H1 (cell line): ENCODE measurements around the gene DDX43. TPM values are rescaled to one million over a fixed set of nuclear protein-coding genes. Genes with fewer than 3 reads are reported as not detected.

ENCODE experiments used
- CTCF ChIA-PET: fragments of 300-600 bp; sonication (Branson Sonifier 250); formaldehyde crosslinking; loops from one replicate; lab custom pipeline; 2021; ENCODE audit not compliant: partially characterized antibody; lab: Charles Lee
- POLR2A ChIA-PET: fragments of 300-600 bp; sonication (Branson Sonifier 250); formaldehyde crosslinking; loops from one replicate; lab custom pipeline; 2021; ENCODE audit warnings: inconsistent platforms; ENCODE audit not compliant: partially characterized antibody; lab: Charles Lee
- DNase-seq, 2 experiments: peaks; one replicate each; pipeline versions ENCODE4 v3.0.0 to v3.0.0-alpha.2; 2010 to 2022; ENCODE audit warnings: low spot score in 2 of 2, low read depth in 1 of 2, mixed read lengths in 1 of 2
- FAIRE-seq: peaks from 2 replicates; lab custom pipeline; 2011; peaks lifted over from hg19 to GRCh38; lab: Jason Lieb, UNC
- H2AFZ ChIP-seq: 2 replicates; pipeline ENCODE4 v1.8.1; 2012; ENCODE audit warnings: low read length, inconsistent platforms
- H2AK5ac ChIP-seq: 2 replicates; pipeline ENCODE4 v1.6.1; 2013; ENCODE audit warnings: low read depth, low read length
- H2BK120ac ChIP-seq: replicated peaks from 2 replicates; pipeline ENCODE3; 2013; ENCODE audit warnings: low read depth, low read length, inconsistent platforms
- H2BK12ac ChIP-seq: 2 replicates; pipeline ENCODE4 v1.6.1; 2013; ENCODE audit warnings: low read depth, low read length
- H2BK15ac ChIP-seq: 2 replicates; pipeline ENCODE4 v1.6.1; 2013; ENCODE audit warnings: low read length
- H2BK20ac ChIP-seq: 2 replicates; pipeline ENCODE4 v1.6.1; 2013; ENCODE audit warnings: low read length
- H2BK5ac ChIP-seq: 2 replicates; pipeline ENCODE4 v1.6.1; 2013; ENCODE audit warnings: low read depth, low read length
- H3K14ac ChIP-seq: 2 replicates; pipeline ENCODE4 v1.6.1; 2013; ENCODE audit warnings: inconsistent platforms; ENCODE audit not compliant: insufficient read length
- H3K18ac ChIP-seq: 2 replicates; pipeline ENCODE4 v1.6.1; 2013; ENCODE audit warnings: low read length; ENCODE audit errors: extremely low read depth
- H3K23ac ChIP-seq: 2 replicates; pipeline ENCODE4 v1.6.1; 2013; ENCODE audit warnings: inconsistent platforms; ENCODE audit not compliant: insufficient read length
- H3K23me2 ChIP-seq: 2 replicates; pipeline ENCODE4 v1.6.1; 2013; ENCODE audit warnings: low read depth, low read length
- H3K27ac ChIP-seq: 2 replicates; pipeline ENCODE4 v1.6.1; 2011; ENCODE audit warnings: low read depth, low read length, inconsistent platforms
- H3K27me3 ChIP-seq, 4 experiments: replicated peaks in 1 of 4; 1 replicate in 1 of 4; 2 replicates in 3 of 4; pipeline versions ENCODE4 v1.6.1 to v1.8.1; 2011 to 2013; ENCODE audit warnings: low read length in 3 of 4, mild to moderate bottlenecking in 3 of 4, inconsistent platforms in 2 of 4, mixed read lengths in 2 of 4, moderate library complexity in 1 of 4; ENCODE audit not compliant: control insufficient read depth in 3 of 4, insufficient read depth in 3 of 4; ENCODE audit errors: extremely low read depth in 1 of 4
- H3K36me3 ChIP-seq, 4 experiments: 2 replicates each; pipeline versions ENCODE4 v1.6.1 to v1.8.1; 2011 to 2013; ENCODE audit warnings: mild to moderate bottlenecking in 4 of 4, low read length in 3 of 4, moderate library complexity in 2 of 4, control low read depth in 1 of 4, inconsistent platforms in 1 of 4; ENCODE audit not compliant: insufficient read depth in 4 of 4, control insufficient read depth in 2 of 4
- H3K4ac ChIP-seq: replicated peaks from 2 replicates; pipeline ENCODE3; 2013; ENCODE audit warnings: low read length, low read depth, mixed read lengths, inconsistent platforms; ENCODE audit not compliant: insufficient read length
- H3K4me1 ChIP-seq, 4 experiments: replicated peaks in 1 of 4; 1 replicate in 1 of 4; 2 replicates in 3 of 4; pipeline versions ENCODE4 v1.6.1 to v1.8.1; 2011 to 2013; ENCODE audit warnings: low read length in 3 of 4, inconsistent platforms in 2 of 4, mixed read lengths in 1 of 4; ENCODE audit not compliant: insufficient read depth in 4 of 4, control insufficient read depth in 3 of 4
- H3K4me2 ChIP-seq, 2 experiments: 2 replicates each; pipeline versions ENCODE4 v1.6.1 to v1.8.1; 2011 to 2013; ENCODE audit warnings: low read depth in 2 of 2, low read length in 2 of 2, control low read depth in 1 of 2, inconsistent platforms in 1 of 2, mild to moderate bottlenecking in 1 of 2; ENCODE audit not compliant: insufficient read depth in 1 of 2
- H3K4me3 ChIP-seq, 4 experiments: fragments of 200-600, 300-600 bp in 1 of 4; sonication (generic), shearing (Covaris generic), sonication (Bioruptor Twin) in 1 of 4; 2 replicates each; pipeline versions ENCODE4 v1.5.1 to v1.8.1; 2011 to 2016; ENCODE audit warnings: low read length in 4 of 4, low read depth in 3 of 4, control low read depth in 2 of 4, inconsistent platforms in 2 of 4, mild to moderate bottlenecking in 2 of 4, mixed read lengths in 1 of 4, moderate library complexity in 1 of 4; ENCODE audit not compliant: insufficient read depth in 2 of 4; ENCODE audit errors: extremely low read depth in 1 of 4
- H3K56ac ChIP-seq: replicated peaks from 2 replicates; pipeline ENCODE3; 2013; ENCODE audit warnings: low read depth, mild to moderate bottlenecking, mixed read lengths, low read length, inconsistent platforms; ENCODE audit not compliant: insufficient read length
- H3K79me1 ChIP-seq: 2 replicates; pipeline ENCODE4 v1.6.1; 2013; ENCODE audit warnings: low read depth, low read length, control low read depth
- H3K79me2 ChIP-seq, 2 experiments: 2 replicates each; pipeline versions ENCODE4 v1.6.1 to v1.8.1; 2012 to 2013; ENCODE audit warnings: low read length in 2 of 2, mild to moderate bottlenecking in 2 of 2, inconsistent platforms in 1 of 2; ENCODE audit not compliant: insufficient read depth in 2 of 2, control insufficient read depth in 1 of 2
- H3K9ac ChIP-seq, 4 experiments: replicated peaks in 1 of 4; 1 replicate in 1 of 4; 2 replicates in 3 of 4; pipeline versions ENCODE4 v1.6.1 to v1.8.1; 2011 to 2013; ENCODE audit warnings: low read depth in 3 of 4, low read length in 3 of 4, control low read depth in 2 of 4, mild to moderate bottlenecking in 2 of 4, moderate library complexity in 2 of 4, inconsistent platforms in 1 of 4; ENCODE audit errors: extremely low read depth in 1 of 4
- H3K9me3 ChIP-seq, 2 experiments: 2 replicates each; pipeline versions ENCODE4 v1.6.1 to v1.8.1; 2012 to 2013; ENCODE audit warnings: mild to moderate bottlenecking in 2 of 2, moderate library complexity in 2 of 2, control low read depth in 1 of 2, inconsistent platforms in 1 of 2, low read depth in 1 of 2, low read length in 1 of 2, mixed read lengths in 1 of 2; ENCODE audit not compliant: insufficient read depth in 2 of 2
- H4K20me1 ChIP-seq, 2 experiments: replicated peaks in 1 of 2; 2 replicates each; pipeline versions ENCODE3 to v1.8.1; 2011 to 2013; ENCODE audit warnings: inconsistent platforms in 2 of 2, low read length in 2 of 2, mild to moderate bottlenecking in 1 of 2; ENCODE audit not compliant: insufficient read depth in 2 of 2, control insufficient read depth in 1 of 2
- H4K5ac ChIP-seq: 2 replicates; pipeline ENCODE4 v1.6.1; 2013; ENCODE audit warnings: low read length, low read depth, mixed read lengths, inconsistent platforms; ENCODE audit not compliant: insufficient read length
- H4K8ac ChIP-seq: 2 replicates; pipeline ENCODE4 v1.8.0; 2013; ENCODE audit warnings: mild to moderate bottlenecking, moderate library complexity, low read length, inconsistent platforms; ENCODE audit not compliant: insufficient read depth; ENCODE audit errors: extremely low read depth
- H4K91ac ChIP-seq: replicated peaks from 2 replicates; pipeline ENCODE3; 2013; ENCODE audit warnings: low read length, mixed read lengths, inconsistent platforms; ENCODE audit not compliant: insufficient read length
- EZH2 ChIP-seq: fragments of 200-600 bp; sonication (generic); IDR thresholded peaks from 2 replicates; pipeline ENCODE4 v1.7.1; 2012; ENCODE audit warnings: low read depth, mild to moderate bottlenecking, moderate library complexity, low read length, inconsistent platforms; ENCODE audit not compliant: severe bottlenecking
- JUN ChIP-seq: IDR thresholded peaks from 2 replicates; pipeline ENCODE4 v1.6.1; 2011; ENCODE audit warnings: low read depth, mild to moderate bottlenecking, improper control_type of control experiment, low read length
- POLR2A ChIP-seq, 2 experiments: IDR thresholded peaks; 1 replicate in 1 of 2; 2 replicates in 1 of 2; pipeline ENCODE4 v1.6.1; 2011; ENCODE audit warnings: low read depth in 2 of 2, low read length in 2 of 2, mild to moderate bottlenecking in 2 of 2; ENCODE audit errors: control extremely low read depth in 1 of 2
- RXRA ChIP-seq: IDR thresholded peaks from 2 replicates; pipeline ENCODE4 v1.6.1; 2011; ENCODE audit warnings: low read depth, mild to moderate bottlenecking, low read length, moderate library complexity; ENCODE audit not compliant: insufficient read depth
- TAF1 ChIP-seq: IDR thresholded peaks from 2 replicates; pipeline ENCODE4 v1.6.1; 2011; ENCODE audit warnings: mild to moderate bottlenecking, low read depth, low read length
- TBP ChIP-seq: IDR thresholded peaks from 2 replicates; pipeline ENCODE4 v1.6.1; 2011; ENCODE audit warnings: low read depth, low read length, improper control_type of control experiment
- WGBS, 2 experiments: shearing (Covaris generic) in 1 of 2; methylation state at CpG; one replicate each; pipeline versions ENCODE4 v1.1.6 to v1.1.7; 2013 to 2015; ENCODE audit warnings: low lambda C conversion rate in 2 of 2, mixed read lengths in 2 of 2, inconsistent platforms in 1 of 2, low coverage in 1 of 2, missing lambda C conversion rate in 1 of 2; ENCODE audit not compliant: insufficient replicate concordance in 2 of 2, insufficient coverage in 1 of 2, insufficient read length in 1 of 2; ENCODE audit errors: extremely low coverage in 1 of 2, missing lambda C conversion rate in 1 of 2; 5-methylcytosine and 5-hydroxymethylcytosine counted together
- polyA plus RNA-seq, 7 experiments: library from polyadenylated mRNA; depleted of rRNA in 3 of 7; stranded (reverse) in 5 of 7; unstranded in 2 of 7; fragments of >200 nt in 5 of 7; fragments of 200-250 nt in 2 of 7; gene quantifications; 1 replicate in 5 of 7; 2 replicates in 1 of 7; 4 replicates in 1 of 7; pipeline versions ENCODE4 v1.2.1 to v1.2.3, GENCODE V29; 2011 to 2013; ENCODE audit warnings: missing spikeins in 2 of 7, mixed read lengths in 2 of 7
- total RNA-seq: library from RNA; stranded (reverse); fragmentation: NEBNext Ultra II Directional; extraction: Animal tissue kit (Norgen Biotek cat#: 25700); gene quantifications from 2 replicates; pipeline ENCODE4 v1.2.1, GENCODE V29; 2021
- TF ChIP-seq, protein P1 (sequence below): IDR thresholded peaks from 2 replicates; pipeline ENCODE4 v1.6.1; 2012; ENCODE audit warnings: inconsistent platforms
- TF ChIP-seq, protein P2 (sequence below): IDR thresholded peaks from 2 replicates; pipeline ENCODE4 v1.6.1; 2012; ENCODE audit warnings: low read length, inconsistent platforms

Gene DDX43
- total and polyA plus RNA-seq, 2 of the 8 experiments (the other 6 are each of a cell fraction or from before 2014, with no cell fraction given), result 0.05 TPM; not detected in 1

DNA sequence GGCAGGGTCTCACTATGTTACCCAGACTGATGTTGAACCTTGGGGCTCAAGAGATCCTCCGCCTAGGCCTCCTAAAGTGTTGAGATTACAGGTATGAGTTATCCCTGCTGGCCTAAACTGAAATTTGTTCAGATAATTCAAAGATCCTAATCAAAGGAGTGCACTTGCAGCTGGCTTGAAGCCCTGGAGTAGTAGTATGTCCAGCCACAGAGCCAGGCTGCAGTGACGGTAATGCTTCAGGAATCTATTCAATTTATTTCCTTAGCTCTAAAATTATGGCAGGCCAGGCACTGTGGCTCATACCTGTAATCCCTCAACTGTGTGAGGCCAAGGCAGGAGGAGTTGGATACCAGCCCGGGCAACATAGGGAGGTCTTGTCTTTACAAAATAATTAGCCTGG is 1.4 kb upstream of the DDX43 start:
- 0 out of 2 replicates have a peak, but pooled peaks cover 1% of the 10 kb centered on the region for H3K23me2 ChIP-seq
- H2BK15ac ChIP-seq, result no peak overlapping the region; the same call in none of the 2 replicates
- H4K91ac ChIP-seq, result no peak overlapping the region
- WGBS, 2 experiments, result 95% methylated on average over 3 of the region's 3 CpGs; no CpG with 5 or more reads in 1 of the 2 experiments
- H3K79me2 ChIP-seq, result no peaks in the 10 kb centered on the region
- H2AFZ ChIP-seq, result no peak overlapping the region
- no peak overlapping the region for H2BK12ac ChIP-seq
- H3K14ac ChIP-seq, result no peak overlapping the region
- no peak overlapping the region for H3K4me2 ChIP-seq
- POLR2A ChIA-PET, result interaction anchor here (2.4 kb wide), 1 partner anchor 127 kb away, joined by 9 read pairs; the partner anchor contains the start of gene EEF1A1
- H2BK5ac ChIP-seq, result no peak overlapping the region
- no peak overlapping the region; the same call in 1 of the 2 replicates for H4K8ac ChIP-seq
- FAIRE-seq (no peak), DNase-seq (no peak)
- H4K5ac ChIP-seq, result no peak overlapping the region
- H3K27ac ChIP-seq, result no peak overlapping the region
- no peak overlapping the region for H3K18ac ChIP-seq
- no peak overlapping the region for H3K4ac ChIP-seq
- CTCF ChIA-PET, result interaction anchor here (0.6 to 1.6 kb wide), 3 partner anchors 108 to 252 kb away, joined by 3 to 4 read pairs (median 3); no protein-coding TSS in a partner anchor
- H3K36me3 ChIP-seq, result no peaks in the 10 kb centered on the region
- no peak overlapping the region for H2AK5ac ChIP-seq
- H4K20me1 ChIP-seq, result no peaks in the 10 kb centered on the region
- H3K79me1 ChIP-seq, result no peaks in the 10 kb centered on the region
- H3K9me3 ChIP-seq, result peaks cover 0 to 5% of the 10 kb centered on the region in 2 experiments; a peak in 1 of 4 replicates
- no peak overlapping the region for H2BK120ac ChIP-seq
- H3K4me3 ChIP-seq, result no peak overlapping the region
- no peak overlapping the region for H2BK20ac ChIP-seq
- H3K9ac ChIP-seq, result no peak overlapping the region
- H3K56ac ChIP-seq, result no peak overlapping the region
- H3K4me1 ChIP-seq, result peaks cover 0 to 4% (median 0%) of the 10 kb centered on the region in 4 experiments; a peak in 2 of 7 replicates
- no peaks in the 10 kb centered on the region for H3K27me3 ChIP-seq
- no peak overlapping the region for H3K23ac ChIP-seq
- TF ChIP-seq POLR2A (IDR thresholded peaks at IDR 0.05; ENCODE audit: control extremely low read depth in 1 of 2, low read depth in 2 of 2, low read length in 2 of 2), result no peak
- no peak for TF ChIP-seq RXRA
- TF ChIP-seq, protein P1, sequence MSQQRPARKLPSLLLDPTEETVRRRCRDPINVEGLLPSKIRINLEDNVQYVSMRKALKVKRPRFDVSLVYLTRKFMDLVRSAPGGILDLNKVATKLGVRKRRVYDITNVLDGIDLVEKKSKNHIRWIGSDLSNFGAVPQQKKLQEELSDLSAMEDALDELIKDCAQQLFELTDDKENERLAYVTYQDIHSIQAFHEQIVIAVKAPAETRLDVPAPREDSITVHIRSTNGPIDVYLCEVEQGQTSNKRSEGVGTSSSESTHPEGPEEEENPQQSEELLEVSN, result no peak
- TF ChIP-seq EZH2, result no peak
- no peak for TF ChIP-seq TBP
- no peak for TF ChIP-seq JUN
- no peak for TF ChIP-seq TAF1
- TF ChIP-seq, protein P2, sequence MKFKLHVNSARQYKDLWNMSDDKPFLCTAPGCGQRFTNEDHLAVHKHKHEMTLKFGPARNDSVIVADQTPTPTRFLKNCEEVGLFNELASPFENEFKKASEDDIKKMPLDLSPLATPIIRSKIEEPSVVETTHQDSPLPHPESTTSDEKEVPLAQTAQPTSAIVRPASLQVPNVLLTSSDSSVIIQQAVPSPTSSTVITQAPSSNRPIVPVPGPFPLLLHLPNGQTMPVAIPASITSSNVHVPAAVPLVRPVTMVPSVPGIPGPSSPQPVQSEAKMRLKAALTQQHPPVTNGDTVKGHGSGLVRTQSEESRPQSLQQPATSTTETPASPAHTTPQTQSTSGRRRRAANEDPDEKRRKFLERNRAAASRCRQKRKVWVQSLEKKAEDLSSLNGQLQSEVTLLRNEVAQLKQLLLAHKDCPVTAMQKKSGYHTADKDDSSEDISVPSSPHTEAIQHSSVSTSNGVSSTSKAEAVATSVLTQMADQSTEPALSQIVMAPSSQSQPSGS, result no peak
